ELR (cell line): Measurements from ENCODE around the gene SPRR2B.
"Not testable (repeated sequence)": the region's sequence is repeated elsewhere in the genome, so short reads cannot be mapped to it uniquely, and the experiment has no call there.

Experiments used
- DNase-seq: peaks from one replicate; pipeline ENCODE4 v3.0.0-alpha.2; 2015; ENCODE audit warnings: low read depth

Gene SPRR2B

DNA sequence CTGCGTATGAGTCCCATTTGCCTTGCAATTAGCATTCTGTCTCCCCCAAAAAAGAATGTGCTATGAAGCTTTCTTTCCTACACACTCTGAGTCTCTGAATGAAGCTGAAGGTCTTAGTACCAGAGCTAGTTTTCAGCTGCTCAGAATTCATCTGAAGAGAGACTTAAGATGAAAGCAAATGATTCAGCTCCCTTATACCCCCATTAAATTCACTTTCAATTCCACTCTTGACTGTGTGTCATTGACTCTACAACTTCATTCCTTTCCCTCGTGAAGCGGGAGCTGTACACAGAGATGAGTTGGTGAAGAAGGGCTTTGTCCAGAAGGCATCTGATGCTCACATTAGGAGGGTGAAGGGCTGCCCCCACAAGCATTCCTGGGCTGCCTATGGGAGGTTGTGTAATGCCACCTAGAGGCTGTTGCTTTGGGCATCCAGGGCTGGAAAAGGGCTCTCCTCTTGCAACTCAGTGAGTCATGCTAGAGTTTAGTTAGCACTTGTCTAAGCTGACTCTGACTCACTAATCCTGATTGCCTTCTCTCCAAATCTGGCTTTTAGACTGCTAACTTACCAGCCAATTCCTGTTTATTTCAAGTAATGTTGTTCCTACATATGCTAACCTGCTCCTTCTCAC is 38.6 kb downstream of the SPRR2B start:
- peak; percentile 85 for DNase-seq

DNA sequence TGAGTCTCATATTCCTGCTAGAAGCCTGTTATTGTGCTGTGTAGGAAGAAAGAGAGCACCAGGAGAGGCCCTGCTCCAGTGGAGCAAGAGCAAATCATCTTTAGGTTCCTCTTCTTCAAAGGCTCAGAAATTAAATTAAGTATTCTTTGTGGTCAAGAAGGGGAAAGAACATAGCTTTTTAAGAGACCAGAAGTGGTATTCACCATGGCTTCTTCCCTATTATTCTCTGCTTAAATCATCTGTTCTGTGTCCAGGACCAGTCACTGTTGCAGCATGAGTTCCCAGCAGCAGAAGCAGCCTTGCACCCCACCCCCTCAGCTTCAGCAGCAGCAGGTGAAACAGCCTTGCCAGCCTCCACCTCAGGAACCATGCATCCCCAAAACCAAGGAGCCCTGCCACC is 39.3 kb downstream of the SPRR2B start:
- no peak for DNase-seq

DNA sequence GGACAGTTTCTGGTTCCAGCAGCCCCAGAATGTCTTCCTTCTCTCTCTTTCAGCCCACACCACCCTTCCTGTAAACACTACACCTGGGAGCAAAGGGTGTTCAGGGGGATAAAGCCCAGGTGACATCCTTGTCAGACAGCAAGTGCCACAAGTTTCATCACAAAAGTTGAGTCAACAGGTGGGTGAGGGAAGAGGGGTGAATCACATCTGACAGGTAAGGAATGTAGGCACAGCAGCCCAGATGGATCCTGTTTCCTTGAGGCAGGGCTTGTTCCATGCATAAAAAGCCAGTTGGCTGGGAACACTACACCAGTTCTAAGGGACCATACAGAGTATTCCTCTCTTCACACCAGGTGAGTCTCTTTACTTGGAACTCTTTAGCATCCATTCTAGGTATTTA is 40.5 kb downstream of the SPRR2B start, which contains the start of gene SPRR1B:
Gene SPRR1B, plus strand, starts transcription at position 309 of the 400 bp plus-strand sequence. CDS start 1,143 bp downstream, outside the sequence.
- no peak for DNase-seq

DNA sequence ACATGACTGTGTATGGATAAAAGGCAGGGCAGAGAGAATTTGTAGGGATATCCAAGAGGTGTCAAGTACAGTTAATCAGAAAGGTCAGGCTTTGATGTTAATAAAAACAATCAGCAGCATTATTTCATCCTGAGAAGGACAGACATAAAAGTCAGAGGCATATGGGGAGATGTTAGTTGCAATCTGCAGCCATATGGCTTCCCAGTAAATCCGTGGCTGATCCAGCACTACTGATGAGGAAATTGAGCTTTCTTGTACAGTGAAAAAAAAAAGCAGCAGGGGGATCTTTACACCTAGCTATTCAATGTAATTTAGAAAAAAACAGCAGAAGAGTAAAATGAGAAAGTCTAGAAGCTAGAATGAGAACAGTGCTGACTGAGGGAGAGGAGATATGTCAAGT is 42.6 kb downstream of the SPRR2B start:
- DNase-seq, result no peak

DNA sequence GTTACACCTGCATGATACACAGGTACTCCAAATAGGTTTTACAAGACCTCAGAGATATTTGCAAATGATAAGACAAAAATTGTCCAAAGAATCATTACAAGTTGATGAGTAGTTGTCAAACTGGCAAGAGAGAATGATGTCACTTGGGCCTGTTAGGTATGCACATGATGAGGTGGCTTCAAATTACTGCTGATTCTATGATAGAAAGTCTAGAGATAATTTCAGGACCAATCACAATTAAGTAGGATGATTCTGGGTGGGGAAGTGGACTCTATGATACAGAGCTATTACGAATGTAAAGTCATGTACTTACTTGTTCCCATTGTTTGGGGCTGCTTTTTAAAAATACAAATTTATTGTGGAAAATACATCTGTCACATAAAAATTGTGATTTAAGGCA is 45.6 kb downstream of the SPRR2B start:
- no peak for DNase-seq

DNA sequence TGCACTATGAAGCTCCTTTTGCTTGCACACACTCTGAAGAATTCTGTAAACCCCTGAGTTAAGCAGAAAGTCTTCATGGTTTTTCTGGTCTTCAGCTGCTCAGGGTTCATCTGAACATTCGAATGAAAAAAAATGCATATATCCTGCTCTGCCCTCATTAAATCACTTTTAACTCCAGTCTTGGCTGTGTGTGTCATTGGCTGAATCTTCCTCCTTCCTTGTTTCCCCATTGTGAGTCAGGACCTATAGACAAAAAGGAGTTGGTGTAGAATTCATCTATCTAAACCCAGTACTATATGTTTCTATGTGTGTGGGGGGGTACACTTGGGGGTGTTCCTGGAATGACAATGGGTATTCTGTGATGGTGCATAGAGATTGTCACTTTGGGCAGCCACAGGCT is 47.0 kb downstream of the SPRR2B start:
- no peak for DNase-seq

DNA sequence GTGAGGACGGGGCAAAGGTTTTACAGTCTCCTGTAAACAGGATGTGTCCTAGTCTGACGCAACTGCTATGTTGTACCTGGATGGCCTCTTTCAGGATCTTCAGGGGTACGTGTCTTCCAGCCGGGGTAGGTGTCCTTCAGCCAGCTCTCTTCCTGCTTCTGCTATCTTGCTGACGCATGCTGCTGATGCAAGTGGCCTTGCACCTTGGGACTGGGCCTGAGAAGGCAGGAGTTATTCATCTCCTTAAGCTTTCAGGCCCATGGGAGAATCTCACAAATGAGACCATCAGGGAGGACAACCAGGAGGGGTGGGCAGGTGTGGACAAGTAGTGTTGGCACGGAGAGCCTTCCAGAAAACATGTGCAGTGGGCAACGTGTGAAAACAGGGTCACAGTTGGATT is 48.3 kb downstream of the SPRR2B start:
- DNase-seq, result no peak

DNA sequence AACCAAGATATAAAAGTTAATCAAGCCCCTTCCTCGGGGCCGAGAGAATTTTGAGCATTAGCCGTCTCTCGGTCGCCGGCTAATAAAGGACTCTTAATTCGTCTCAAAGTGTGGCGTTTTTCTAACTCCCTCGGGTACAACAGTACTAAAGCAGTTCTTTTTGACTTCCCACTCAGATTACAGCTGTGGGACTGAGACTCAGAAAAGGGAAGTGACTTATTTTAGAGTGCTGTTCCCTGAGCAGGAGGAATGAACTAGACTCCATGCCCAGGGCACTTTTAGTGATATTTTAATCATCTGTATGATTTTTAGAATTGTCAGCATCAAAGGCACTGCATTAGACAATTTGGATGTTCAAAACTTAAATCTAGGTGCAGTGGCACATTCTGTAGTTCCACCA is 49.1 kb downstream of the SPRR2B start:
- DNase-seq, result not testable (repeated sequence)

DNA sequence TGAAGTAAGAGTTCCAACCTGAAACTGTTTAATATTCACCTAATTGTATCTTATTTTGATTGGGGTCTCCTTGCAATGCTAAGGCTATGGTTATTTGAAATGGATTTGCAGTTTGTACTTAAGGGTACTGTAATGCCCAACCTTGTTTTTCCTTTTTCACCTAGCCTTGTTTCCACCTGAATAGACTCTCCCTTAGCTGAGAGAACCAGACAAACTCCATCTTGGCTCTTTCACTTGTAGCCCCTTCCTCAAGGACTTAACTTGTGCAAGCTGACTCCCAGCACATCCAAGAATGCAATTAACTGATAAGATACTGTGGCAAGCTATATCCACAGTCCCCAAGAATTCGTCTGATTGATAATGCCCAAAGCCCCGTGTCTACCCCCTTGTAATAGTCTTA is 49.6 kb downstream of the SPRR2B start:
- DNase-seq, result not testable (repeated sequence)
